Activated naive CD4-positive, alpha-beta T cell treated with anti-CD3 and anti-CD28 coated beads, Interleukin-2, amount 10 ng/mL, durations not matched to agents 7 days and 5 days (primary cell): ENCODE data around the gene RC3H2.
"Not testable (repeated sequence)": the region's sequence is repeated elsewhere in the genome, so short reads cannot be mapped to it uniquely, and the experiment has no call there.

ENCODE experiments used
- CTCF ChIA-PET: fragments of 350-600 bp; sonication (Branson Sonifier 250); formaldehyde crosslinking; loops from one replicate; lab custom pipeline; 2021; ENCODE audit warnings: antibody characterized with exemption; lab: Charles Lee
- DNase-seq: peaks from one replicate; pipeline ENCODE4 v3.0.0-alpha.2; 2020
- H3K27ac Mint-ChIP-seq: one replicate; pipeline ENCODE4 v1.8.0; 2021; ENCODE audit warnings: mild to moderate bottlenecking, moderate library complexity, mixed read lengths
- H3K27me3 Mint-ChIP-seq: one replicate; pipeline ENCODE4 v1.8.0; 2021; ENCODE audit warnings: mild to moderate bottlenecking, mixed read lengths
- H3K36me3 Mint-ChIP-seq: one replicate; pipeline ENCODE4 v1.8.0; 2021; ENCODE audit warnings: mixed read lengths
- H3K4me1 Mint-ChIP-seq: one replicate; pipeline ENCODE4 v1.8.0; 2021; ENCODE audit warnings: mixed read lengths
- H3K4me3 Mint-ChIP-seq: one replicate; pipeline ENCODE4 v1.8.0; 2021; ENCODE audit warnings: mild to moderate bottlenecking, moderate library complexity, mixed read lengths
- H3K9me3 Mint-ChIP-seq: one replicate; pipeline ENCODE4 v1.8.0; 2021; ENCODE audit warnings: mixed read lengths

RC3H2 gene

GRCh38 chr9:122939601-122940000 is 34.4 kb upstream of the RC3H2 start:
- Mint-ChIP-seq H3K27ac (peak overlapping the region; percentile 14), H3K27me3 (no peaks in the 10 kb centered on the region), H3K4me3 (no peak overlapping the region), H3K4me1 (peaks cover 32% of the 10 kb centered on the region), H3K9me3 (no peaks in the 10 kb centered on the region), H3K36me3 (peaks cover 18% of the 10 kb centered on the region)
- CTCF ChIA-PET = no interaction called here
- DNase-seq = no peak

- Mint-ChIP-seq H3K9me3 (no peaks in the 10 kb centered on the region), H3K27me3 (no peaks in the 10 kb centered on the region), H3K27ac (no peak overlapping the region), H3K4me1 (peaks cover 29% of the 10 kb centered on the region), H3K4me3 (no peak overlapping the region), H3K36me3 (peaks cover 21% of the 10 kb centered on the region)
- DNase-seq = no peak
- CTCF ChIA-PET = no interaction called here
These were observed 31.7 kb upstream of the RC3H2 start for GRCh38 chr9:122936883-122937282.

DNA sequence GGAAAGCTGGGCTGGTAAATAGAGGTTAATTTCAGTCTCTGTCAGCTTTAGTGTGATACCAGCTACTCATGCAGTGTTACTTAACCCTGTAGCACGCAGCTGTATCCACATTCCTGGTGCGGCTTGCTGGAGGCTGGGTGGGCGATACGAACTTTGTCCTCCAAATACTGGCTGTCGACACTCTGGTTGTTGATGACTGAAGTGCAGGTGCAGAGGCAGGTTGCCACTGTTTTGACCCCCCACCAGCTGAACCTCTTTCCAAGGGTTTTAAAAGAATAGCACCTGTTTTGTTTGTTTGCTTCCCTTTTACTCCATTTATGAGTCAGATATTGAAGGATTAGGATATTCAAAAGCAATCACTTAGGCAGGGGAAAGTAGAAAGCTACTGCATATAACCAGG is 31.3 kb upstream of the RC3H2 start:
- no peak overlapping the region for H3K27ac Mint-ChIP-seq
- no peak for DNase-seq
- H3K9me3 Mint-ChIP-seq = no peaks in the 10 kb centered on the region
- no peak overlapping the region for H3K4me3 Mint-ChIP-seq
- no peaks in the 10 kb centered on the region for H3K27me3 Mint-ChIP-seq
- CTCF ChIA-PET = no interaction called here
- peaks cover 27% of the 10 kb centered on the region for H3K4me1 Mint-ChIP-seq
- peaks cover 23% of the 10 kb centered on the region for H3K36me3 Mint-ChIP-seq

DNA sequence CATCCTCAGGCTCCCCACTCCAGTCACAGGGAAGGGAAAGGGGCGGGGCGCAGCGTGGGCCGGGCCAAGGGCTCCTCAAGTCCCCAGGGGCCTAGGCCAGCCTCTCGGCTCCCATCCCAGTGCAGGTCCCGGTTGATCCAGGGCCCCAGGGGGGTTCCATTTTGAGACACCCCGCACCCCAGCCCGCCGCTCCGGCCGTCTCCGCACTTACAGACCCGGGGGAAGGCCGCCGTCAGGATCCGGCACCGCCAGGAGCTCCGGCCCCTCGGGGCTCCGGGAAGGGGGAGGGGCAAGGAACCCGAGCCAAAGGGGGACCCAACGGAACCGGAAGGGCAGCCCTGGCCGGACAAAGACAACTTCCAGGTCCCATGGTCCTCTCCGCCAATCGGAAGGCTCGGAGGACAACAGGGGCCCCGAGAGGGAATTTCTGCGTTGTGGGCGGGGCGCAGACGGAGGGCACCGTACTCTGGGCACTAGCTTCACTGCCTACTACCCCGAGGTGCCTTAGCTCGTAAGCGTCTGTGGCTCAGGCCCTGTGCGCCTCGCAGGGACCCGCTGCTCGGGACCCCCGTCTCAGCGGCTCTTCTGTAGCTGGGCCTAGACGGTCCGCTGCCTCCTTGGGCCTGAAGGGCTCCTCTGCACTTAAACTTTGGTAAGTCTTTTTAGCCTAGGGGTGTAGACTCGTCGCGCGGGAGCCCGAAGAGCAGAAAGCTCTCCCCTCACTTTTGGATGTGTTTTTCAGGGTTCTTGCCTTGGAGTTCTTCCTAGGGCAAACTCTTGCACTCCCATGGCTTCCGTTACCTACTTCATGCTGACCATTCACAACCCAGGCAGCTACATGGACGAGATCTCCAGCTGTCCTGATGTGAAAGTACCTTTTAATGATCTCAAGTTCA is 26.3 kb upstream of the RC3H2 start, which contains the start of gene ZBTB26:
Gene ZBTB26 (minus strand): TSS at position 287 of the 896 bp plus-strand sequence. CDS start 11,578 bp downstream, outside the sequence.
- peaks cover 16% of the 10 kb centered on the region for H3K4me1 Mint-ChIP-seq
- peak within 1 kb of the TSS; percentile 88 for H3K27ac Mint-ChIP-seq
- no peak within 1 kb of the TSS for H3K4me3 Mint-ChIP-seq
- H3K27me3 Mint-ChIP-seq = no peaks in the 10 kb centered on the region
- no peaks in the 10 kb centered on the region for H3K9me3 Mint-ChIP-seq
- CTCF ChIA-PET = interaction anchor here (1.3 to 1.7 kb wide), 2 partner anchors 59 to 97 kb away, joined by 3 to 4 read pairs; no protein-coding TSS in a partner anchor
- DNase-seq = peak; percentile 93
- H3K36me3 Mint-ChIP-seq = peaks cover 10% of the 10 kb centered on the region

DNA sequence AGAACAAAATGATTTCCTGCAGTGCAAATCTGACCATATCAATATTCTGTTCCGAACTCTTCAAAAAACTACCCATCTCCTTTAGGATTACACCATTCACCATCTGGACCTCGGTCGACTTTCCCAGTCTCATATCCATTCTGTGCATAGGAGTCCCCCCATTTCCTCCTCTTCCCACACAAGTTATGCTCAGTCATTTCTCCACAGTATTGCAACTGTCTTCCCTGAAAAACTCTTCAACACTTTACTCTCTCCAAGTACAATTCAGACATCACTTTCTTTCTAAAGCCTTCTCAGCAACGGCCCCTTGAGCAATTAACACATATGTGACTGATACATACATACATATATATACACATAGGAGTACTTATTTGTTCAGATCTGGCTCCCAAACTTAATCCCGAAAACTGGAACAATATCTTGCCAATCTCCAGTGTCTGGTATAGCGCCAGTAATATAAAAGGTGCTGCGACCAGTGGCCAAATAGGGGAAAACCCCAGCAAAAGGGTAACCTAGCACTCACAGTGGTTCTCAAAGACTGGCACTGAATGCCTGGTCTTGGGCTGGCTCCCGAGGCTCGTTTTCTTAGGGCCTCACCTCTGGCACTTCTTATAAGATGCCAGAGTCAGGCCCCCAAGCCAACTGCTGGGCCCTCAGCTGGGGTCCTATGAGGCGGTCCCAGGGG is 25.5 kb upstream of the RC3H2 start:
- no peaks in the 10 kb centered on the region for H3K27me3 Mint-ChIP-seq
- no peak for DNase-seq

GRCh38 chr9:122929796-122930354 is 24.7 kb upstream of the RC3H2 start:
- Mint-ChIP-seq H3K4me1 (peaks cover 13% of the 10 kb centered on the region), H3K9me3 (no peaks in the 10 kb centered on the region), H3K36me3 (peaks cover 5% of the 10 kb centered on the region), H3K27me3 (no peaks in the 10 kb centered on the region), H3K27ac (no peak overlapping the region), H3K4me3 (no peak overlapping the region)
- no peak for DNase-seq
- CTCF ChIA-PET = interaction anchor here (0.6 to 1.4 kb wide), 2 partner anchors 61 to 708 kb away, joined by 4 to 7 read pairs; no protein-coding TSS in a partner anchor

More for the DNA sequence above, 25.5 kb upstream of the RC3H2 start:
- H3K36me3 Mint-ChIP-seq = peaks cover 8% of the 10 kb centered on the region
- no peaks in the 10 kb centered on the region for H3K9me3 Mint-ChIP-seq
- CTCF ChIA-PET = interaction anchor here (1.3 to 1.7 kb wide), 2 partner anchors 60 to 96 kb away, joined by 3 to 4 read pairs; no protein-coding TSS in a partner anchor
- H3K4me3 Mint-ChIP-seq = no peak overlapping the region
- H3K27ac Mint-ChIP-seq = no peak overlapping the region
- peaks cover 16% of the 10 kb centered on the region for H3K4me1 Mint-ChIP-seq

DNA sequence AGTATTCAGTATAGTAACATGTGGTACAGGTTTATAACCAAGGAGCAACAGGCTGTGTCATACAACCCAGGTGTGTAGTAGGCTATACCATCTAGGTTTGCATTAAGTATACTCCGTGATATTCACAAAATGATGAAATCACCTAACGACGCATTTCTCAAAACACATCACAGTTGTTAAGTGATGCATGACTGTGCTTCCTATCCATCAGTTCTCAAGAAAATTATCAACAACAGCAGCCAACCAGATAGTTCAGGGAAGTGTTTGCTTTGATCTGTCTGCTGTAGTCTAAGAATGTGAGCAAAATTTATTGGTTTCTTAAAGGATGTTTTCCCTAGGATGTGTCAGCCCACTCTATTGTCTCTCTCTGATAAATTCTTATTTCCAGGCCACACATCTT is 18.8 kb upstream of the RC3H2 start:
- no peak overlapping the region for H3K4me3 Mint-ChIP-seq
- H3K4me1 Mint-ChIP-seq = no peaks in the 10 kb centered on the region
- peaks cover 16% of the 10 kb centered on the region for H3K36me3 Mint-ChIP-seq
- H3K27ac Mint-ChIP-seq = no peak overlapping the region
- DNase-seq = no peak
- H3K9me3 Mint-ChIP-seq = no peaks in the 10 kb centered on the region
- no peaks in the 10 kb centered on the region for H3K27me3 Mint-ChIP-seq
- CTCF ChIA-PET = interaction anchor here (1.8 kb wide), 1 partner anchor 9 kb away, joined by 4 read pairs; no protein-coding TSS in a partner anchor

GRCh38 chr9:122922713-122923112 is 17.6 kb upstream of the RC3H2 start:
- H3K27ac Mint-ChIP-seq = no peak overlapping the region
- CTCF ChIA-PET = no interaction called here

DNA sequence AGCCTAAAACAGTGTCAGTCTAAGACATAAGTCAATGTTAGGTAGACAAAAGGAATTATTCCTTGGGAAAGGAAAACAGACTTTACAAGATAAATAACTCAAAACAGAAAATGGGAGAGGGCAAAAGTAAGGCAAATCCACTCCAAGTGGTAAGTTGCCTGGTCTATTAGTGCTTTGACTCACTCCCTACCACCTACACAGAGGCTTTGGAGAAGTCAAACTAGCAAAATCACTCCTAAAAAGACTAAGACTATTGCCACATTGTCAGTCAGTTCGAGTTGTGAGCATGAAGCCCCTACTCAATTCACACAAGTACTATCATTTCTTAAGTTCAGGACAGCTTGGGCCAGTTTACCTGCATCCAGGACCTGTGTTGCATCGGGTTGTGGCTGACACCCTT is 13.2 kb upstream of the RC3H2 start:
- no peak for DNase-seq
- no peaks in the 10 kb centered on the region for H3K27me3 Mint-ChIP-seq
- peaks cover 26% of the 10 kb centered on the region for H3K36me3 Mint-ChIP-seq
- H3K27ac Mint-ChIP-seq = no peak overlapping the region
- CTCF ChIA-PET = no interaction called here
- H3K9me3 Mint-ChIP-seq = no peaks in the 10 kb centered on the region
- no peak overlapping the region for H3K4me3 Mint-ChIP-seq
- peaks cover 5% of the 10 kb centered on the region for H3K4me1 Mint-ChIP-seq

More at GRCh38 chr9:122922713-122923112, 17.6 kb upstream of the RC3H2 start:
- Mint-ChIP-seq H3K27me3 (no peaks in the 10 kb centered on the region), H3K9me3 (no peaks in the 10 kb centered on the region), H3K4me1 (no peaks in the 10 kb centered on the region), H3K4me3 (no peak overlapping the region), H3K36me3 (peaks cover 18% of the 10 kb centered on the region)
- DNase-seq = no peak

- DNase-seq = peak; percentile 84
- Mint-ChIP-seq H3K36me3 (peaks cover 44% of the 10 kb centered on the region), H3K4me3 (peak within 1 kb of the TSS; percentile 96), H3K27me3 (no peaks in the 10 kb centered on the region), H3K27ac (peak within 1 kb of the TSS; percentile 100), H3K4me1 (peaks cover 32% of the 10 kb centered on the region), H3K9me3 (no peaks in the 10 kb centered on the region)
- CTCF ChIA-PET = interaction anchor here (0.7 to 1.3 kb wide), 3 partner anchors 78 to 449 kb away, joined by 3 to 8 read pairs (median 4); no protein-coding TSS in a partner anchor
These were observed 8.0 kb upstream of the RC3H2 start, which contains the start of gene ZBTB6 for GRCh38 chr9:122912964-122913673. Gene ZBTB6 (minus strand): TSS chr9:122913323. CDS start chr9:122912072, 1,251 bp downstream.

DNA sequence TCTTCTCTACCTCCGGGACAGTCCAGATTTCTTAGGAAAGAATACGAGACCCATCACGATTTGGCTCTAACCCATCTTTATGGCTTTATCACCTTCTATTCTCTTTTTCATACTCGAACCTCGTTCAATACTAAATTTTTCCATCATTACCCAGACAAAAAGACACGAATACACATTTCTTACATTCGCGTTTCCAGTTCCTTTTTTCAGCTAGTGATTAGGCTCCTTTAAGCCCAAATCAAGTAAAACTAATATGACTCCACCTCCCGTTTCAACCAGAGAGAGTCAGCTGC is 7.5 kb upstream of the RC3H2 start:
- DNase-seq = no peak
- Mint-ChIP-seq H3K4me3 (peak overlapping the region; percentile 96), H3K27me3 (no peaks in the 10 kb centered on the region), H3K9me3 (no peaks in the 10 kb centered on the region), H3K36me3 (peaks cover 48% of the 10 kb centered on the region), H3K4me1 (peaks cover 32% of the 10 kb centered on the region), H3K27ac (peak overlapping the region; percentile 100)
- CTCF ChIA-PET = interaction anchor here (0.9 to 1.3 kb wide), 2 partner anchors 78 to 448 kb away, joined by 4 to 8 read pairs; no protein-coding TSS in a partner anchor

GRCh38 chr9:122906122-122906521 is 963 bp upstream of the RC3H2 start:
- H3K9me3 Mint-ChIP-seq, CTCF ChIA-PET, DNase-seq, H3K27me3 Mint-ChIP-seq, H3K4me3 Mint-ChIP-seq, H3K27ac Mint-ChIP-seq: not testable (repeated sequence)
- peaks cover 33% of the 10 kb centered on the region for H3K36me3 Mint-ChIP-seq
- H3K4me1 Mint-ChIP-seq = peaks cover 28% of the 10 kb centered on the region

- H3K4me1 Mint-ChIP-seq = peaks cover 28% of the 10 kb centered on the region
- CTCF ChIA-PET = interaction anchor here (0.7 to 1.8 kb wide), 2 partner anchors 69 to 84 kb away, joined by 3 to 5 read pairs; no protein-coding TSS in a partner anchor
- no peaks in the 10 kb centered on the region for H3K9me3 Mint-ChIP-seq
- H3K4me3 Mint-ChIP-seq = peak overlapping the region; percentile 93
- peaks cover 4% of the 10 kb centered on the region for H3K27me3 Mint-ChIP-seq
- H3K36me3 Mint-ChIP-seq = peaks cover 23% of the 10 kb centered on the region
- H3K27ac Mint-ChIP-seq = peak overlapping the region; percentile 95
- peak; percentile 36 for DNase-seq
These were observed 715 bp downstream of the RC3H2 start for GRCh38 chr9:122904466-122904822.
